HepG2 (cell line): Measurements from ENCODE around the gene PXK. TPM values are rescaled to one million over a fixed set of nuclear protein-coding genes. Genes with fewer than 3 reads are reported as not detected.

ENCODE experiments used
- ATRX ChIP-seq: sonication (generic); formaldehyde crosslinking; IDR thresholded peaks from 2 replicates; pipeline ENCODE4 v1.4.0; 2020; ENCODE audit warnings: missing genetic modification reagents, borderline replicate concordance
- CBFB ChIP-seq: sonication (generic); formaldehyde crosslinking; IDR thresholded peaks from 2 replicates; pipeline ENCODE4 v1.4.0; 2020; ENCODE audit warnings: missing genetic modification reagents
- CEBPB ChIP-seq: IDR thresholded peaks from 2 replicates; pipeline ENCODE4 v1.6.1; 2011; ENCODE audit warnings: low read depth, low read length, improper control_type of control experiment, borderline replicate concordance
- CREB1 ChIP-seq, 2 experiments: fragments of 450-650 bp in 1 of 2; IDR thresholded peaks; 2 replicates each; pipeline ENCODE4 v1.6.1; 2016 to 2017; ENCODE audit warnings: control low read depth in 1 of 2, mild to moderate bottlenecking in 1 of 2, missing compliant biosample characterization in 1 of 2, missing genetic modification characterization in 1 of 2
- FOXM1 ChIP-seq: sonication (generic); formaldehyde crosslinking; IDR thresholded peaks from 2 replicates; pipeline ENCODE4 v1.5.0; 2020; ENCODE audit warnings: missing genetic modification reagents
- HNF1B ChIP-seq: sonication (generic); formaldehyde crosslinking; IDR thresholded peaks from 2 replicates; pipeline ENCODE4 v1.5.1; 2020; ENCODE audit warnings: mild to moderate bottlenecking, moderate library complexity, missing genetic modification reagents
- HNRNPH1 ChIP-seq: fragments of 200-400 bp; formaldehyde crosslinking; optimal IDR thresholded peaks from 2 replicates; pipeline ENCODE3; 2017; ENCODE audit warnings: mild to moderate bottlenecking, low read depth, low read length
- HNRNPK ChIP-seq: fragments of 200-400 bp; formaldehyde crosslinking; IDR thresholded peaks from 2 replicates; pipeline ENCODE4 v1.6.1; 2018; ENCODE audit warnings: low read length, low read depth, moderate library complexity, mild to moderate bottlenecking; ENCODE audit not compliant: poor library complexity, severe bottlenecking
- NFE2L1 ChIP-seq: sonication (generic); formaldehyde crosslinking; IDR thresholded peaks from 2 replicates; pipeline ENCODE4 v1.4.0; 2020; ENCODE audit warnings: missing genetic modification reagents, mild to moderate bottlenecking, borderline replicate concordance
- NR2F6 ChIP-seq, 2 experiments: IDR thresholded peaks; 2 replicates each; pipeline ENCODE4 v1.6.1; 2016; ENCODE audit warnings: antibody characterized with exemption in 1 of 2, mild to moderate bottlenecking in 1 of 2
- RFX1 ChIP-seq: fragments of 450-650 bp; IDR thresholded peaks from 2 replicates; pipeline ENCODE4 v1.6.1; 2017
- SIX1 ChIP-seq: sonication (generic); formaldehyde crosslinking; IDR thresholded peaks from 2 replicates; pipeline ENCODE4 v1.4.0; 2020; ENCODE audit warnings: missing genetic modification reagents, borderline replicate concordance
- SPEN ChIP-seq: sonication (generic); formaldehyde crosslinking; IDR thresholded peaks from 2 replicates; pipeline ENCODE4 v1.5.1; 2020; ENCODE audit warnings: low read depth, mild to moderate bottlenecking, missing genetic modification reagents
- TERF1 ChIP-seq: sonication (generic); formaldehyde crosslinking; IDR thresholded peaks from 2 replicates; pipeline ENCODE4 v1.8.0; 2022; ENCODE audit warnings: mild to moderate bottlenecking, missing genetic modification reagents, moderate library complexity
- ZBTB20 ChIP-seq: sonication (generic); formaldehyde crosslinking; IDR thresholded peaks from 2 replicates; pipeline ENCODE4 v1.8.1; 2023; ENCODE audit warnings: missing genetic modification reagents, low read depth, mild to moderate bottlenecking, borderline replicate concordance
- ZBTB39 ChIP-seq: sonication (generic); formaldehyde crosslinking; IDR thresholded peaks from 2 replicates; pipeline ENCODE4 v1.5.0; 2020; ENCODE audit warnings: missing genetic modification reagents
- ZBTB7B ChIP-seq: sonication (generic); formaldehyde crosslinking; IDR thresholded peaks from 2 replicates; pipeline ENCODE4 v1.4.0; 2020; ENCODE audit warnings: missing genetic modification reagents
- ZFP36 ChIP-seq: fragments of 150-350 bp; IDR thresholded peaks from 2 replicates; pipeline ENCODE4 v1.6.1; 2018; ENCODE audit warnings: borderline replicate concordance, low read length, low read depth; ENCODE audit not compliant: partially characterized antibody
- ZNF251 ChIP-seq: sonication (generic); formaldehyde crosslinking; IDR thresholded peaks from 2 replicates; pipeline ENCODE4 v1.9.0; 2021; ENCODE audit warnings: mild to moderate bottlenecking, missing genetic modification reagents
- ZNF329 ChIP-seq: sonication (generic); formaldehyde crosslinking; IDR thresholded peaks from 2 replicates; pipeline ENCODE4 v1.9.0; 2021; ENCODE audit warnings: low read depth, mild to moderate bottlenecking, missing genetic modification reagents
- ZNF720 ChIP-seq: sonication (generic); formaldehyde crosslinking; IDR thresholded peaks from 2 replicates; pipeline ENCODE4 v1.4.0; 2020; ENCODE audit warnings: missing genetic modification reagents
- ZNF724P ChIP-seq: sonication (generic); formaldehyde crosslinking; IDR thresholded peaks from 2 replicates; pipeline ENCODE4 v1.8.0; 2022; ENCODE audit warnings: missing genetic modification reagents, borderline replicate concordance
- ZNF749 ChIP-seq: sonication (generic); formaldehyde crosslinking; IDR thresholded peaks from 2 replicates; pipeline ENCODE4 v1.8.0; 2022; ENCODE audit warnings: mild to moderate bottlenecking, missing genetic modification reagents, moderate library complexity, borderline replicate concordance
- ZNF772 ChIP-seq: sonication (generic); formaldehyde crosslinking; IDR thresholded peaks from 2 replicates; pipeline ENCODE4 v1.5.0; 2020; ENCODE audit warnings: mild to moderate bottlenecking, missing genetic modification reagents
- ZNF781 ChIP-seq: sonication (generic); formaldehyde crosslinking; IDR thresholded peaks from 2 replicates; pipeline ENCODE4 v1.5.1; 2020; ENCODE audit warnings: borderline replicate concordance, mild to moderate bottlenecking, missing genetic modification reagents; ENCODE audit errors: not compliant biosample characterization
- polyA plus RNA-seq, 8 experiments: library from polyadenylated mRNA; depleted of rRNA in 3 of 8; stranded (reverse) in 7 of 8; unstranded in 1 of 8; fragments of >200 nt; fragmentation: Illumina TruSeq in 4 of 8; extraction: Trizol in 4 of 8; gene quantifications; 2 replicates each; pipeline versions ENCODE4 v1.2.1 to v1.2.3, GENCODE V29; 2011 to 2016; ENCODE audit warnings: low read depth in 4 of 8, missing spikeins in 1 of 8, mixed read lengths in 1 of 8; ENCODE audit not compliant: insufficient read depth in 1 of 8
- total RNA-seq, 5 experiments: library from RNA; depleted of rRNA; stranded (reverse); fragments of >200 nt; fragmentation: Illumina TruSeq; extraction: Trizol; gene quantifications; 2 replicates each; pipeline ENCODE4 v1.2.3, GENCODE V29; 2016; ENCODE audit warnings: low read depth in 1 of 5

Gene PXK
- total and polyA plus RNA-seq, 2 of the 13 experiments (the other 11 are each of a cell fraction or from before 2014, with no cell fraction given), result 6.4 to 18.6 TPM

DNA sequence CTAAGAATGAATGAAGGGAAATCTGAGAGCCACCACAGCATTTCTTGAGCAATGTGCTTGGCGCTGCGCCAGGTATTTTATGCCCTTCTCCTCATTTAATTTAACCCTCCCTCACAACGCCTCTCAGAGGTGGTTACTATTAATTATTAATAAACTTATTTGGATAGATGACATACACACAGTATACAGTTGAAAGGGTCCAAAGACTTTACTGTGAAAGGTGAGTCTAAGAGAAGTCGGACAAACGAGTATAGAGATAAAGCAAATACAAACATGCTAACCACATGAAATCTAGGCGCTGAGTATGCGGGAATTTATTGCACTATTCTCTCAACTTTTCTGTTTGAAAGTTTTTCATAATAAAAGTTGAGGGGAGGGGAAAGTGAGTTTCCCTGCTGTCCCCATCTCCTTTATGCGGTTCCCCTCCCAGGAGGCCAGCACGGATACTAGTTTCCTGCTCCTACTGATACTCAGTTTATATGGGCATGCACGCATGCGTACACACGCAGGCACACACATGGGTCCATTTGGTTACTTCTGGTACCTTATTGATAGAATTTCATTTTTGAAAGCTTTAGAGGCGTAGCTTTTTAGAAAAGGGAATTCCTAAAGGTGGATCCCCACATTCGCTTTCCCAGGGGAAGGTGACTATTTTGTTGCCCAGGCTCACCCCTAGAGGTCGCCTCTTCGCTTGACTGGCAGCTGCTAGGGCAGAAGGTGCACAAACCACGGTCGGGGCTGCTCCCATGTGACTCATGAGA, 130.7 kb downstream of the PXK start (continued):
- TF ChIP-seq FOXM1 (CRISPR knock-in tag) (no peak), ZNF772 (CRISPR knock-in tag) (0 out of 2 replicates have a peak, but pooled peaks have one; percentile 46), ZBTB39 (CRISPR knock-in tag) (no peak), HNRNPH1 (no peak), ZNF720 (CRISPR knock-in tag) (no peak), ZNF724P (CRISPR knock-in tag) (no peak), ZNF329 (CRISPR knock-in tag) (no peak), ATRX (CRISPR knock-in tag) (no peak), ZNF749 (CRISPR knock-in tag) (no peak), ZBTB7B (CRISPR knock-in tag) (no peak), HNF1B (CRISPR knock-in tag) (peak; percentile 56; the same call in 1 of the 2 replicates), CBFB (no peak), ZNF251 (no peak), CEBPB (peak; percentile 59; the same call in 1 of the 2 replicates), CREB1 (IDR thresholded peaks at IDR 0.05) (no peak), CREB1 (CRISPR knock-in tag; IDR thresholded peaks at IDR 0.05) (peak; percentile 48; the same call in 1 of the 2 replicates), SIX1 (no peak), NFE2L1 (CRISPR knock-in tag) (no peak), RFX1 (no peak), HNRNPK (peak; percentile 37), NR2F6 (IDR thresholded peaks at IDR 0.05) (no peak), NR2F6 (CRISPR knock-in tag; IDR thresholded peaks at IDR 0.05) (peak; percentile 27; the same call in 1 of the 2 replicates), ZBTB20 (CRISPR knock-in tag) (no peak), ZNF781 (no peak), TERF1 (CRISPR knock-in tag) (no peak), SPEN (CRISPR knock-in tag) (peak; percentile 45), ZFP36 (no peak)
